PC-3 (cell line): ENCODE data around the gene NAT16.

ENCODE experiments used
- CTCF ChIP-seq: fragments of 300-600 bp; sonication (generic); conservative IDR thresholded peaks from 2 replicates; pipeline ENCODE4 v1.5.1; 2017; ENCODE audit warnings: antibody characterized with exemption, low read depth, mild to moderate bottlenecking, low read length
- EZH2 ChIP-seq: fragments of 300-600 bp; sonication (generic); IDR thresholded peaks from one replicate; pipeline ENCODE4 v1.6.1; 2017; ENCODE audit warnings: antibody characterized with exemption, mild to moderate bottlenecking, low read length; ENCODE audit not compliant: unreplicated experiment
- EZH2phosphoT487 ChIP-seq: fragments of 300-600 bp; sonication (generic); IDR thresholded peaks from 2 replicates; pipeline ENCODE4 v1.6.1; 2018; ENCODE audit warnings: mild to moderate bottlenecking, antibody characterized with exemption, low read length, borderline replicate concordance

- no peak for TF ChIP-seq EZH2phosphoT487
- no peak for TF ChIP-seq EZH2
- TF ChIP-seq CTCF, result no peak
Observed at GRCh38 chr7:101185258-101185839, 5.3 kb upstream of the NAT16 start.
